Gastroesophageal sphincter (tissue), 4 donors: Measurements from ENCODE around the gene IRF1. TPM values are rescaled to one million over a fixed set of nuclear protein-coding genes. Genes with fewer than 3 reads are reported as not detected.
A peak's percentile ranks its signal among the peaks of the same experiment; 100 is the strongest.
"Not testable (repeated sequence)": the region's sequence is repeated elsewhere in the genome, so short reads cannot be mapped to it uniquely, and the experiment has no call there.

Experiments used
- ATAC-seq: fragments of 150-250 bp; one replicate; pipeline ENCODE4 v1.9.1; 2016; ENCODE audit warnings: mild to moderate bottlenecking, moderate library complexity
- H3K27ac ChIP-seq, 4 donors: fragments of 200-600 bp; sonication (generic) in 3 of 4; 1 replicate in 3 of 4; 2 replicates in 1 of 4; pipeline ENCODE4 v1.5.1; 2016 to 2019
- H3K27me3 ChIP-seq: fragments of 200-600 bp; sonication (generic); one replicate; pipeline ENCODE4 v1.5.1; 2019
- H3K36me3 ChIP-seq, 2 donors: fragments of 200-600 bp; sonication (generic); one replicate each; pipeline ENCODE4 v1.5.1; 2019; ENCODE audit warnings: control low read depth in 1 of 2
- H3K4me1 ChIP-seq, 3 donors: fragments of 200-600 bp; sonication (generic); 1 replicate in 2 of 3; 2 replicates in 1 of 3; pipeline ENCODE4 v1.5.1; 2016 to 2019; ENCODE audit warnings: control low read depth in 2 of 3
- H3K4me3 ChIP-seq, 2 donors: fragments of 200-600 bp; sonication (generic); one replicate each; pipeline ENCODE4 v1.5.1; 2019; ENCODE audit warnings: mild to moderate bottlenecking in 1 of 2, moderate library complexity in 1 of 2
- H3K9me3 ChIP-seq, 3 donors: fragments of 200-600 bp; sonication (generic); one replicate each; pipeline ENCODE4 v1.5.1; 2017 to 2019; ENCODE audit warnings: control low read depth in 2 of 3
- EP300 ChIP-seq: sonication (generic); formaldehyde crosslinking; IDR thresholded peaks from one replicate; pipeline ENCODE4 v1.6.1; 2017; ENCODE audit warnings: antibody characterized with exemption, mild to moderate bottlenecking
- POLR2A ChIP-seq, 2 donors: fragments of 450-650 bp; IDR thresholded peaks; one replicate each; pipeline ENCODE4 v1.6.1; 2017; ENCODE audit warnings: antibody characterized with exemption in 2 of 2, mild to moderate bottlenecking in 2 of 2, moderate library complexity in 1 of 2
- POLR2AphosphoS5 ChIP-seq: sonication (generic); formaldehyde crosslinking; IDR thresholded peaks from one replicate; pipeline ENCODE4 v1.6.1; 2017; ENCODE audit warnings: antibody characterized with exemption
- WGBS, 2 donors: methylation state at CpG; one replicate each; pipeline ENCODE4 v1.1.5; 2018; ENCODE audit warnings: low coverage in 1 of 2; 5-methylcytosine and 5-hydroxymethylcytosine counted together
- total RNA-seq, 4 donors: library from RNA; depleted of rRNA; stranded (reverse); fragments of >200 nt; gene quantifications; one replicate each; pipeline ENCODE4 v1.1.0, GENCODE V29; 2016
- TF ChIP-seq, protein P1 (sequence below), 4 experiments: fragments of 200-600 bp in 2 of 4; fragments of 450-650 bp in 2 of 4; sonication (generic) in 1 of 4; IDR thresholded peaks; one replicate each; pipeline ENCODE4 v1.5.1; 2017 to 2019; ENCODE audit warnings: antibody characterized with exemption in 4 of 4, mild to moderate bottlenecking in 2 of 4, moderate library complexity in 2 of 4

Gene IRF1
- total RNA-seq, 4 donors from 2014 or later: 10.9 to 74.3 (median 19.4) TPM

DNA sequence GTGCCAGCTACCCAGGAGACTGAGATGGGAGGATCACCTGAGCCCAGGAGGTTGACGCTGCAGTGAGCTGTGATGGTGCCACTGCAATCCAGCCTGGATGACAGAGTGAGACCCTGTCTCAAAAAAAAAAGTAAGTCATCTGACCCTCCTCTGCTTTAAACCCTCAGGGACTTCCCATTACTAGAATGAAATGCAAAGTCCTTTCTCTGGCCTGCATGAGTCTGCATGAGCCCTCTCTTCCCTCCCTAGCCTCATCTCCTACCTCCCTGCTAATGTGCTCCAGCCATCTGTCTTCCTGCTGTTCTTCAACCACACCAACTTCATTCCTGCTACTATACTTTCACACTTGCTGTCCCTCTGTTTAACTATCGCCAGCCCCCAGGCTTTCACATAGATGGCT is 37.4 kb upstream of the IRF1 start:
- no peak for ATAC-seq
- TF ChIP-seq, protein P1, sequence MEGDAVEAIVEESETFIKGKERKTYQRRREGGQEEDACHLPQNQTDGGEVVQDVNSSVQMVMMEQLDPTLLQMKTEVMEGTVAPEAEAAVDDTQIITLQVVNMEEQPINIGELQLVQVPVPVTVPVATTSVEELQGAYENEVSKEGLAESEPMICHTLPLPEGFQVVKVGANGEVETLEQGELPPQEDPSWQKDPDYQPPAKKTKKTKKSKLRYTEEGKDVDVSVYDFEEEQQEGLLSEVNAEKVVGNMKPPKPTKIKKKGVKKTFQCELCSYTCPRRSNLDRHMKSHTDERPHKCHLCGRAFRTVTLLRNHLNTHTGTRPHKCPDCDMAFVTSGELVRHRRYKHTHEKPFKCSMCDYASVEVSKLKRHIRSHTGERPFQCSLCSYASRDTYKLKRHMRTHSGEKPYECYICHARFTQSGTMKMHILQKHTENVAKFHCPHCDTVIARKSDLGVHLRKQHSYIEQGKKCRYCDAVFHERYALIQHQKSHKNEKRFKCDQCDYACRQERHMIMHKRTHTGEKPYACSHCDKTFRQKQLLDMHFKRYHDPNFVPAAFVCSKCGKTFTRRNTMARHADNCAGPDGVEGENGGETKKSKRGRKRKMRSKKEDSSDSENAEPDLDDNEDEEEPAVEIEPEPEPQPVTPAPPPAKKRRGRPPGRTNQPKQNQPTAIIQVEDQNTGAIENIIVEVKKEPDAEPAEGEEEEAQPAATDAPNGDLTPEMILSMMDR (IDR thresholded peaks at IDR 0.05): no peak
- no peak for TF ChIP-seq POLR2A (IDR thresholded peaks at IDR 0.05)
- no peak for TF ChIP-seq POLR2AphosphoS5
- TF ChIP-seq EP300: no peak
- Histone ChIP-seq H3K27ac (no peak overlapping the region), H3K4me3 (no peak overlapping the region), H3K36me3 (no peaks in the 10 kb centered on the region), H3K27me3 (no peaks in the 10 kb centered on the region), H3K9me3 (no peaks in the 10 kb centered on the region), H3K4me1 (no peaks in the 10 kb centered on the region)
- WGBS, 2 donors: 100% methylated on average over 1 to 2 of the region's 2 CpGs

DNA sequence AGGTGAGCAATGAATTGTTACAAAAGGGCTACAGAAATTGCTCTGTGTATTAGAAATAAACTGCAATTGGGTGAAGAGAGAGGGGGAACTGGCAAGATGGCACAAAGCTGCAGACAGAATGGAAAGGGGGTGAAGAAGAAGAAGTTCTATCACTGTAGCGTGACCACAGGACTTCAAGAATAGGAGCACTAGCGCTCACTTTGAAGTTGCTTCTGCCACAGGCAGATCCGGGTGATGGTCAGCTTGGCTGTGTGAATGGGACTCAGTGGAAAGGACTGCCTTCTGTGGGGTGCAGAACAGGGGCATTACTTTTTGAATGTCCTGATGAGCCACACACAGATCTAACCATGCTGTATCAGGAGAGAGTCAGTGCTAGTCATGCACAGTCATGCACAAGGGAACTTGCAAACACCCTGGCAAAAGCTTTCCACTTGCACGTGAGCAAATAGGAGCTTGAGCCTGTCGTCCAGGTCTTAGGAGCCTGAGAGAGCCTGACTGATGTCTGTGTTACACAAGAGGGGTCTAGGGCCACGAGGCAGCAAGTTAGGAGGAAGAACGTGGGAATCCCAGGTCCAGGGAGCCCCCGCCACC is 36.5 kb upstream of the IRF1 start:
- ATAC-seq: no peak
- no peak overlapping the region for H3K27ac ChIP-seq
- no peaks in the 10 kb centered on the region for H3K9me3 ChIP-seq
- no peaks in the 10 kb centered on the region for H3K4me1 ChIP-seq
- H3K27me3 ChIP-seq: no peaks in the 10 kb centered on the region
- TF ChIP-seq, protein P1 (IDR thresholded peaks at IDR 0.05): no peak
- TF ChIP-seq EP300 (no peak), POLR2AphosphoS5 (no peak), POLR2A (IDR thresholded peaks at IDR 0.05) (no peak)
- H3K4me3 ChIP-seq: no peak overlapping the region
- 73 to 89% methylated on average over 3 to 8 of the region's 8 CpGs for WGBS, 2 donors
- H3K36me3 ChIP-seq: no peaks in the 10 kb centered on the region

DNA sequence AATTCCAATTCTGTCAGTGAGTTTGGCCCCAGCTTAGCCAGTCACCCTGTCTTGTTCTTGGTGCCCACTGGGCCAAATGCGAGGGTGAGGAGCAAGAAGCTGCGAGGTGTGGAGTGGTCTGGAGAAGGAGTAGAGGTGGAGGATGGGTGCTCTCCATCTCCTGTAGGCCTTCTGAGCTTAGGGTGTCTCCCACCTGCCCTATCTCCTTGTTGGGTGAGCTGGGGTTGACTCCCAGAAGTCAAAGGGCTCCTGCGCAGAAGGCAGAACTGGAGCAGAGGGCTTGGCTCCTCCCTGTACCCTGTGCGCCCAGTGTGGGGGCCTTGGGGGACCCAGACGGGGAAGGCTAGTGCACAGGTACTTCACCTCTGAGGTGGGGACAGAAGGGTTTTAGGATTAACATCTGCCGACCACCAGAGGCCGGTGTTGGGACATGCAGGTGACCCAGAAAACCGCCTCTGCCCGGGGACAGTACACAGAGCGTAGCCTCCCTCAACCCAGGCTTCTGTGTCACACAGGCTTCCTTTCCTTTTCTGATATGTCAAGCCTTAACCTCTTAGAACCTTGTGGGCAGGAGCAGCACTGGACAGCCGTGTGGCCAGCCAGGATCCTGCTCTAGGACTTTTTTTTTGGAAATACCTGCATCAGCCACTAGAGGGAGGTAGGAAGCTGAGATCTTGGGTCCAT is 35.9 kb upstream of the IRF1 start:
- Histone ChIP-seq H3K4me3 (no peak overlapping the region), H3K4me1 (no peaks in the 10 kb centered on the region), H3K27ac (no peak overlapping the region), H3K27me3 (no peaks in the 10 kb centered on the region), H3K9me3 (no peaks in the 10 kb centered on the region), H3K36me3 (no peaks in the 10 kb centered on the region)
- TF ChIP-seq POLR2A (IDR thresholded peaks at IDR 0.05) (no peak), POLR2AphosphoS5 (no peak)
- TF ChIP-seq, protein P1 (IDR thresholded peaks at IDR 0.05): peak; percentile 66 to 84 (median 78)
- WGBS, 2 donors: 0 to 100% methylated on average over 1 of the region's 11 CpGs
- peak; percentile 60 for ATAC-seq

DNA sequence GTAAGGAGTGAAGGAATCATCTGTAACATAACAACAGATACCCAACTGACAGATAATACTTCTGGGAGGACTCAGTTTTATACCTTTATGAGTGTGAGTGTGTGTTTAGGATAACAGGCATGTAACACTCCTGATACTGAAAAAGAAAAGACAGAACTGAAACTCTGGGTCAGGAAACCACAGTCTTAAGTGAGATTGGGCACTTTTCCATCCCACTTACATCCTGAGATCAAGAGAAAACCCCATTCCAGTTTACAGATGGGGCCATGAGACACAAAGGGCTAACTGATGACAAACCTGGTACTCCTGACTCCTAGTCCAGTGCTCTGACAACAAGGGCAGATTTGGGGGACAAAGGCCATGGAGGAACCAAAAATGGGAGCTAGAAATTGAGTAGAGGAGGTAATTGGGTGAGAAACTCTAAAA is 34.7 kb upstream of the IRF1 start:
- H3K27ac ChIP-seq: no peak overlapping the region
- ATAC-seq: no peak
- H3K9me3 ChIP-seq: peaks cover 0 to 7% (median 0%) of the 10 kb centered on the region in 3 donors
- H3K4me1 ChIP-seq: no peaks in the 10 kb centered on the region
- H3K36me3 ChIP-seq: no peaks in the 10 kb centered on the region
- TF ChIP-seq, protein P1 (IDR thresholded peaks at IDR 0.05): no peak
- TF ChIP-seq POLR2AphosphoS5: no peak
- TF ChIP-seq EP300: no peak
- TF ChIP-seq POLR2A (IDR thresholded peaks at IDR 0.05): no peak
- no peak overlapping the region for H3K4me3 ChIP-seq
- no peaks in the 10 kb centered on the region for H3K27me3 ChIP-seq

DNA sequence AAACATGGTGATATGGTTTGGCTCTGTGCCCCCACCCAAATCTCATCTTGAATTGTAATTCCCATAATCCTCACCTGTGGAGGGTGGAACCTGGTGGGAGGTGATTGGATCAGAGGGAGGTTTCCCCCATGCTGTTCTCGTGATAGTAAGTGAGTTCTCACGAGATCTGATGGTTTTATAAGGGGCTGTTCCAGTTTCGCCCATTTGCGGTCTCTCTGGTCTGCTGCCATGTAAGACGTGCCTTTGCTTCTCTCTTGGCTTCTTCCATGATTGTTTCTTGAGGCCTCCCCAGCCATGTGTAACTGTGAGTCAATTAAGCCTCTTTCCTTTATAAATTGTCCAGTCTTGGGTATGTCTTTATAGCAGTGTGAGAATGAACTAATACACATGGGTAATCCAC is 34.3 kb upstream of the IRF1 start:
- ATAC-seq, H3K4me1 ChIP-seq, H3K27me3 ChIP-seq, H3K4me3 ChIP-seq, H3K27ac ChIP-seq, H3K36me3 ChIP-seq: not testable (repeated sequence)
- peaks cover 0 to 11% (median 0%) of the 10 kb centered on the region in 3 donors for H3K9me3 ChIP-seq
- WGBS, 2 donors: 85 to 87% methylated on average over 3 to 5 of the region's 5 CpGs

DNA sequence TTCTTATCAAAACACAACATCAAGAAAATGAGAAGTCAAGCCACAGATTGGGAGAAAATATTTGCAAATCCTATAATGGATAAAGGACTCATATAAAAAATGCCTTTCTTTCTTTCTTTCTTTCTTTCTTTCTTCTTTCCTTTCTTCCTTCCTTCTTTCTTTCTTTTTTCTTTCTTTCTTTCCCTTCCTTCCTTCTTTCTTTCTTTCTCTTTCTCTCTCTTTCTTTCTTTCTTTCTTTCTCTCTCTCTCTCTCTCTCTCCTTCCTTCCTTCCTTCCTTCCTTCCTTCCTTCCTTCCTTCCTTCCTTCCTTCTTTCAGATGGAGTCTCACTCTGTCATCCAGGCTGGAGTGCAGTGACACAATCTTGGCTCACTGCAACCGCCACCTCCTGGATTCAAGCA is 31.5 kb upstream of the IRF1 start:
- not testable (repeated sequence) for H3K27ac ChIP-seq, H3K36me3 ChIP-seq, ATAC-seq, H3K27me3 ChIP-seq, H3K4me1 ChIP-seq, H3K4me3 ChIP-seq
- H3K9me3 ChIP-seq: peaks cover 0 to 12% (median 0%) of the 10 kb centered on the region in 3 donors
- 78% methylated on average over 1 of the region's 1 CpG; no CpG with 5 or more reads in 1 of the 2 donors for WGBS, 2 donors

DNA sequence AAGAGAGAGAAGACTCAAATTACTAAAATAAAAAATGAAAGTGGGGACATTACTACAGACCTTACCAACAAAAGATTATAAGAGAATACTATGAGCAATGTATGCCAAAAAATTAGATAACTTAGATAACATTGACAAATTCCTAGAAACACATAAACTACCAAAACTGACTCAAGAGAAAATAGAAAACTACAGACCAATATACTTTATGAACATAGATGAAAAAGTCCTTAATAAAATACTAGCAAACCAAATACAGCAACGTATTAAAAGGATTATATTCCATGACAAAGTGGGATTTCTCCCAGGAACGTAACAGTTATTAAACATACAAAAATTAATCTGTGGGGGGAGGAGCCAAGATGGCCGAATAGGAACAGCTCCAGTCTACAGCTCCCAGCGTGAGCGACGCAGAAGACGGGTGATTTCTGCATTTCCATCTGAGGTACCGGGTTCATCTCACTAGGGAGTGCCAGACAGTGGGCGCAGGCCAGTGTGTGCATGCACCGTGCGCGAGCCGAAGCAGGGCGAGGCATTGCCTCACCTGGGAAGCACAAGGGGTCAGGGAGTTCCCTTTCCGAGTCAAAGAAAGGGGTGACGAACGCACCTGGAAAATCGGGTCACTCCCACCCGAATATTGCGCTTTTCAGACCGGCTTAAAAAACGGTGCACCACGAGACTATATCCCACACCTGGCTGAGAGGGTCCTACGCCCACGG is 23.2 kb upstream of the IRF1 start:
- WGBS, 2 donors: 80 to 85% methylated on average over 1 to 7 of the region's 25 CpGs
- H3K9me3 ChIP-seq, H3K4me1 ChIP-seq, H3K27ac ChIP-seq, ATAC-seq, H3K36me3 ChIP-seq, H3K4me3 ChIP-seq, H3K27me3 ChIP-seq: not testable (repeated sequence)
